ENCODE results near the gene PNMA1.

DNA sequence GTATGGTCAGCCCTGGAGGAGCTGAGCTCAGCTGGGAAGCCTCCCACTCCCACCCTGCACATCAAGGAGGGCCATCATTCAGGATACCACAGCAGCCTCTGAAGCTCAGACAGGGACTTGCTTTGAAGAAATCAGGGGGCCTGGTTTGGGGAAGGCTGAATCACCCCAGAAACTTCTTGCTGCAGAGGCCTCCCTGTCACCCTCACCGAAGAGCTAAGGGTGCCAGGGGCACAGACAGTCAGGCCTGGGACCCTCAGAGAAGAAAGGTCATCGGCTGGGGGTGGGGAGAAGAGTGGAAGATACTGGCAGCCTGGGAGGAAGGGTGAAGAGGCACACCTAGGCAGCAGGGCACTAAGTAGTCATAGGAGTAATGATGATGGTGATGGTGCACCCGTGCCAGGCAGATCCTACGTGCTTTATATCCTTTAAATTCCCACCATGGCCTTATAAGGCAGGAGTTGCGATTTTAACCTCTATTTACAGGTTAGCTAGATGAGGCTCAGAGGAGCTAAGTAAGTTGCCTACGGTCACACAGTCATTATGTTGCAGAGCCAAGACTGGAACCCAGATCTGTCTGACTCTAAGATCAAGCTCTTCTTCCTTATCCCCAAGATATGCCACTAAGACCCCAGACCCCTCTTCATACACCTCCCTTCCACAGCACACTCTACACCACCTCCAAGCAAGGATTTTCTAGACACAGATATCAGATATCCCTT lies 28.5 kb upstream of the PNMA1 start:
- no peak for TF ChIP-seq SP2 (IDR thresholded peaks at IDR 0.05; ENCODE audit: extremely low read depth, low read depth, low read length, poor library complexity, severe bottlenecking)
- no peak for TF ChIP-seq COPS2 (conservative IDR thresholded peaks at IDR 0.05)
- no peak for TF ChIP-seq FOXA1 (IDR thresholded peaks at IDR 0.05; ENCODE audit: borderline replicate concordance)
- no peak for TF ChIP-seq ZBED1 (IDR thresholded peaks at IDR 0.05)
